ENCODE measurements around the gene PRKN.

PRKN gene

DNA sequence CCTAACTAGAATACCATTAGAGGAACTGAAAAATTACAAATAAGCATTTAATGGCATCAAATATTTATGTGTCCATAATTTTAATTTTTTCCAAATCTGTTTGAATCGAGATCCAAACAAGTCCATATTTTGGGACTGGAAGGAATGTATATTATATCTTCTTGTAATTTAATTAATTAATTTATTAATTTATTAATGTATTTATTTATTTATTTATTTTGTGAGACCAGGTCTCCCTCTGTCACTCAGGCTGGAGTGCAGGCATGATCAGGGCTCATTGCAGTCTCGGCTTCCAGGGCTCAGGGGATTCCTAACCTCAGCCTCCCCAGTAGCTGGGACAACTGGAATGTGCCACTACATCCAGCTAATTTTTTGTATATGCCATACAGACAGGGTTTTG lies 453.6 kb downstream of the PRKN start:
- DNase-seq: no peak

DNA sequence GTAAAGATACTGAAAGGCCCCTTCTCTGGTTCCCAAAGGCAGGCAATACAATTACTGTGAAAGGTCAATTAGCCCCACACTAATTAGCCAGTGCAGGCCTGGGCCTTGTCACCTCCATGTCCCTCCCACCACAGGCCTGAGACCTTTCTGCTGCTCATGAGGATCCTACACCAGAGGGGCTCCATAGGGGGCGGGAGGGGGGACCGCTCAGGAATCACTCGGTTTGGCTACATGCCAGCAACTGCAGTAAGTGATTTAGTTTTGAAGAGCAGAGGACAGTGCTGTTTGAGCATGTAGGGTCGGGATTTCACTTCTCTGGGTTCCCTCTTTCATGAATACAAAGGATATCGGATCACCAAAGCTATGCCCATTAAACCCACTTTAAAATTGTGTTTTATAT lies 455.6 kb downstream of the PRKN start:
- no peak for DNase-seq

DNA sequence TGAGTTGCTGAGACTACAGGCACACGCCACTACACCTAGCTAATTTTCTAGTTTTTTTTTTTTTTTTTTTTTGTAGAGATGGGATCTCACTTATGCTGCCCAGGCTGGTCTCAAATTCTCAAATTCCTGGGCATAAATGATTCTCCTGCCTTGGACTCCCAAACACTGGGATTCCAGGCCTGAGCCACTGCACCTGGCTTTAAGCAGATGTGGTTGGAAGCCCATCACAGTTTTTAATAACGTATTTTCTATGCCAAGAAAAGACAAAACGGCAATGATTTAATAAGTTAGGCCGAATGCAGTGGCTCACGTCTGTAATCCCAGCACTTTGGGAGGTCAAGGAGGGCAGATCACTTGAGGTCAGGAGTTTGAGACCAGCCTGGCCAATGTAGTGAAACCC lies 456.6 kb downstream of the PRKN start:
- DNase-seq: no peak

DNA sequence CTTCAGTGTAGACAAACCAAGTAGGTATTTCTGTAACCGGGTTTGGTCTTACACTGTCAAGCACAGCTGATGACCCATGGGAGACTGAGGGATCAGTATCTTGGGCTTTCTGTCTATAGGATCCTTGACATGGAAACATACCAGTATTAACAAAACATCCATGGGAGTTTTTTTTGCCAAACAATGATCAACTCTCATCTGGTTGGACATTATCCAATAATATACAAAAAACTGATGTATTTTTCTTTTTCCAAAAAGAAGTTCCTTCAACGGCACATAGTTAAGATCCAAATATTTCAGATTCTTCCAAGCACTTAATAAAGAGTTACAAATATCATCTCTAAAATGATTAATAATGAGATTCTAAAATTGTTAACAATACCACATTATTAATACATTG lies 459.9 kb downstream of the PRKN start:
- no peak for DNase-seq

DNA sequence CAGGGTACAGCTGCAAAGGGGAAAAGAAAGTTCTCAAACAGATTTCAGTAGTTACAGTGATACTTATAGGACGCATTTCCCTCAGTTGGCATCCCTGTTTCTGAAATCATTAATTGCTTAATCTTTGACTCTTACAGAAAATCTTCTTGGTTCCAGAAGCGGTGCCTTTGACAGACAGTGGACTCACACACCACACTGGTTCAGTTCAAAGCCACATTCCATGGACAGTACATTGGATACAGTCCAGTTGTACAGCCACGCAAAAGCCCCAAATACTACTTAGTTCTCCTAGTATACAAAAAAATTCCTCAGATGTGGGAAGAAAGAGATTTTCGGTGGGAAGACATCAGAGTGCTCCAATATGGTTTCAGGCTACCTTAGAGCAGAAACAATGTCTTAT lies 460.4 kb downstream of the PRKN start:
- no peak for DNase-seq

DNA sequence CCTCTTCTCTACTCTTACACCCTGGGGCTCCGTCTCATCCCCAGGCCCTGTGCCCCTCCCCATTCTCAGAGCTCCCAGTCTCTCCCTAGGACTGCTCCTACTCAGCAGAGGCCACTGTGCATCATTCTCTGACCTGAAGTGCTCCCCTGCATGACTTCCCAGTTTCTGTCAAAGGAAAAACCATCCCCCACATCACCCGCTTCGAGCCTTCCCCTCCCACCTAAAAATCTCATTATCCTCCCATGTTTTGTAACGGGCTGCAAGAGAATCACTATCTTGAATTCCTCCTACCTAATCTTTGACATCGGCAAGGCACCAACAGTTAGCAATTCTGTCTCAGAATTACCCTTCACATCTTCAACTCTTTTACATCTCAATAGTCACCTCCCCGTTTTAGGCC lies 463.0 kb downstream of the PRKN start:
- no peak for DNase-seq

DNA sequence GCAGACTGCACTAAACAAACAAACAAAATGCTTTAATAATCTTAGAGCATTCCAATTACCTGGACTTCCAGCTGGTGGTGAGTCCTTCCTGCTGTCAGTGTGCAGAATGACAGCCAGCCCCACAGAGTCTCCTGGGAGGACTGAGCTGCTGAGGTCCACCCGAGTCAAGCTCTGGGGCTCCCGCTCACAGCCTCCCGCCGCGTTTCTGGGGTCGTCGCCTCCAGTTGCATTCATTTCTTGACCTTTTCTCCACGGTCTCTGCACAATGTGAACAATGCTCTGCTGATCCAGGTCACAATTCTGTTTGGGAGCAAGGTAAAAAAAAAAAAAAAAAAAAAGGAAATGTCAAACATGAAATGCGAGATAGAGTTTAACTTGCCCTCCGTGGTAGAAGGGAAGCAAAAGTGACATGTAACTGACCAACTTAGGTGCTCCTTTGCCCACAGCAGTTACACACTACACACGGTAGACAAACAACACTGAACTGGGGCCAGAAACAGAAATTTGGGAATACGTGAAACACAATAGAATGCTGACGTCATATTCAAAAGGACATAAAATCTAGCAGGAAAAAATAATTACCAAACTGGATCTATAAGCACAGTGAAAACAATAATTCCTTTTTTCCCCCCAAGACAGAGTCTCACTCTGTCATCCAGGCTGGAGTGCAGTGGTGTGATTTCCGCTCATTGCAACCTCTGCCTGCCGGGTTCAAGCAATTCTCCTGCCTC lies 464.9 kb downstream of the PRKN start:
- no peak for DNase-seq

DNA sequence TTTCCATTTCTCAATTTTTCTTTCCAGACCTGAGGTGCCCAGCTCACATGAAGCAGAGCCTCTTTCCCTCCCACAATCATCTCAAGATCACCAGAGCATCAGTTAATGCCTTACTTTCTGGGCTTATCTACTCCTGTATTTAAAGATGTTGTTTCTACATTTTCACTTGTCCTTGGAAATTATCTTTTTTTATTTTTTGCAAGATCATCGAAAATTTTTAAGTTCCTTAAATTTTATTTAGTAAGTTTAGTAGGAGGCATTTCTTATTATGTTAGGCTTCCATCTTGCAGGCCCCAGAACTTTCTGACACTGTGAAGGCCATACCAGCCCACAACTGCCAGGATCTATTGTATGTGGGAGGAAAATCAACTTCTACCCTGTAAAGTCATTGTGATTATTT lies 466.0 kb downstream of the PRKN start:
- DNase-seq: no peak

DNA sequence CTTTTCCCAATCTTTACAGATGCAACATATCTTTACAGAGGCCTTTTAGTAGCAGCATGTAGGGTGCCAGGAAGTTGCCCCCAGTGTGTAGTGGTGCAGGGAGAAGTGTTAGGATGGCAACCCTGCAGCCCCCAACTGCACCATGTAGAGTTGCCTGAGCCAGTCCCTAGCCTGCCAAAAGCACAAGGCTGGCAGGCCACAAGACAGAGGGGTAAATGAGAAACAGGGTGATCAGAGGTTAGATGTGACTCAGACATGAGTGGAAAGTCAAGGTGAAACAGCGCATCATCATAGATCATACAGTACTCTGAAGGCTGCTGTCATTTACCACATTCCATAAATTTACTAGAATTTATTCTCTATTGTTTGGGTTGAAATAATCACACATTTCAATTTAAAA lies 467.5 kb downstream of the PRKN start:
- no peak for DNase-seq

DNA sequence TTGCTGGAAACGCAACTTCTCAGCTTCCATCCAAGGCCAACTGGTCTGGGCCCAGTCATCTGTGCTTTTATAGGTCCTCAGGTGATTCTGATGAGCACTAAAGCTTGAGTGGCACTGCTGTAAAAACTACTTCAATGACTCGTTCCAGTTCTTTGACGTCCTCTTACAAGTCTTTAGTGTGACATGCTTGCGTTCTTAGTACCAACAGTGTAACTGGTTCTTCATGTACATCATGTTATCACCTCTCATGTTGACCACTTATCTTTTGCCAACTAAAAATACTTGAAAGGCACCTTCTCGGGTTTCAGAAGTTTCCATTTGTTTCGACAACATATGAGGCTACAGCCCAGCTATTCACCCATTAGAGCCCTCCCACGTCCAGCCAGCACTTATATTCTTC lies 468.9 kb downstream of the PRKN start:
- no peak for DNase-seq

DNA sequence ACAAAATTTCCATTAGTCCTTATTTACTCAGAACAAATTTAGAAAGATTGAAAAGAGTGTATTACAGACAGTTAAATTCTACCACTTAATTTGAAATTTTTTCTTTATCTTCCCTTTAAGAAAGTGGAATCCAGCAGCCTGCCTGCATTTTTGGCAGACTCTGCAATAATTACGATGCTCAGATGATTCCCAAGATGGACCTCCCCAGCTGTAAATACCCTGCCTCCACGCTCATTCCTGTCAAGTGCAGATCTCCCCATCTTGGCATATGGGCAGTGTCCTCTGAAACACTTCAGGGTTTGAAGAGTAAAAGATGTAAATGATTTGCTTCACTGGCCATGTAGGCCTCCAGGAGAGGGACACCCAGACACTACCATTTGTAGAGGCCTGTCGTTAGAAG lies 471.2 kb downstream of the PRKN start:
- DNase-seq: no peak

DNA sequence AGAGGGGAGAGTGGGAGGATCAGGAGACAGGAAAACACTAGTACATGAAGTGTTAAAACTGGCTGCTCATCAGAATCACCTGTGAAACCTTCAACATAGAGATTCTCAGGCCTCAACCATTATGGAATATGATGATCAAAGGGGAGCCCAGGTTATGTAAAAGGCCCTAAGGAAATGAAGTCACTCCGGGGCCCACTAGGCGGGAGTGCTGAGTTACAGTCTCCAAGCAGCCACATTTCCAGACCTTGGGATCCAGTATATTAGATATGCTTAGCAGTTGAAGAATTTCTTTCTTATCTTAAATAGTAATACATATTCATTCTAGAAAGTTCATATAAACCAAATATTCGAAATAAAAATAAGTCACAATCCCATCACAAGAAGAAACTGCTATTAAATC lies 476.3 kb downstream of the PRKN start:
- DNase-seq: no peak

DNA sequence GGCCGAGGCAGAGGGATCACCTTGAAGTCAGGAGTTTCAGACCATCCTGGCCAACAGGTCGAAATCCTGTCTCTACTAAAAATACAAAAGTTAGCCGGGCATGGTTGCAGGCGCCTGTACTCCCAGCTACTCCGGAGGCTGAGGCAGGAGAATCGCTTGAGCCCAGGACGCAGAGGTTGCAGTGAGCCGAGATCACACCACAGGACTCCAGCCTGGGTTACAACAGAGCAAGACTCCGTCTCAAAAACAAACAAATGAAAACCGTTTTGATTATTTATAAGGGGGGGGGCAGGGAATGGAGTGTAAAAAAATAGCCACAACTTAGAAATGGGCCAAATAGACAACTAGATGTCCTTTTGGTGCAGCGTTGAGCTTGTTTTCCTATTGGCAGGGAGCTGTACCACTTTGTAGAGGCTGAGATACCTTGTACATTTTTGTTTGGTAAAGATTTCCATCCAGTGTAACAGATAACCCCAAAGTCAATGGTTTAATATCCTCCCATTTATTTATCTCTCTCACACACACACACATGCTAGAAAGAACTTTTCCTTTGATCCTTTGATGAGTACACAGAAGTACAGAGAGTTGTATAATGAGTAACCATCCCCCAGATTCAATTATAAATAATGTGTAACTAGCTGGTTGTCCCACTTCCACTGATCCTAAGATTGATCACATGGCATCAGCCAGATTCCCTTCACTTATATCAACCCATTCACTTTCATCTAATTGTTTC lies 477.5 kb downstream of the PRKN start:
- DNase-seq: no peak

DNA sequence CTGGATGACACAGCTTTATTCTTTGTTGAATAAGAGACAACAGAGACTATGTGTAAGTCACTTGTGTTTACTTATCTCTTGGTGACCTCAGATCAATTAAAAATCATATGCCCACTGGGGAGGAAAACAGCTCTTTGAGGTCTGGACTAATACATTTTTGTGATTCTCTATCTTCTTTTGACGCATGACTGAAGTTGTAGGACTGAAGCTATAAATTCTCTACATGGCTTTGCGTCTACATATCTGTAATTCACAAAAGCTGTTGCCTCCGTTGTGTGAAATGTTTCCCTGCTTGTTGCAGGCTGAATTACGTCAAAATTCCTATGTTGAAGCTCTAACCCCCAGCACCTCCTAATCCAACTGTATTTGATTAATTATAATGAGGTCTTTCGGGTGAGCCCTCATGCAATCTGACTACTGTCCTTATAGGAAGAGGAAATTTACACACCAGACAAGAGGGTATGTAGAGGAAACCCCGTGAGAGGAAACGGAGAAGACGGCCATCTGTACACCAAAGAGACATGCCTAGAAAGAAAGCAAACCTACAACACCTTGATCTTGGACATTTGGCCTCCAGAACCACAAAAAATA lies 481.6 kb downstream of the PRKN start:
- no peak for DNase-seq

DNA sequence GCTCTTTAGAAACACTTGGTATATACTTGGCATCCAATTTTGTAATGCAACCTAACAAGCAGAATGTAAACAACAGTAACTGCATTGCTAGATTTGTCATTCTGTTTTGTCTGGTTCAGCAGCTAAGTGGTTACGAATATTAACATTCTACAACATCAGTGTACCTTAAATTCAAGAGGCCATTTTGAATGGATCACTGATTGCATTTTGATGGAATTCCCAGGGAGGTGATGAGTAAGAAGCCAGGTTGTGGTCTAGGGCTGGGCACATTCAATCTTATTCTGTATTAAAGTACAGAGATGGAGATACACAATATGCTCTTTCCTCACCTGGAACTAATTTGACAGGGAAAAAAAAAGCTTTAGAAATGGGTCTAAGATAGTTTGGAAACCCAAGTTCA lies 483.5 kb downstream of the PRKN start:
- no peak for DNase-seq

DNA sequence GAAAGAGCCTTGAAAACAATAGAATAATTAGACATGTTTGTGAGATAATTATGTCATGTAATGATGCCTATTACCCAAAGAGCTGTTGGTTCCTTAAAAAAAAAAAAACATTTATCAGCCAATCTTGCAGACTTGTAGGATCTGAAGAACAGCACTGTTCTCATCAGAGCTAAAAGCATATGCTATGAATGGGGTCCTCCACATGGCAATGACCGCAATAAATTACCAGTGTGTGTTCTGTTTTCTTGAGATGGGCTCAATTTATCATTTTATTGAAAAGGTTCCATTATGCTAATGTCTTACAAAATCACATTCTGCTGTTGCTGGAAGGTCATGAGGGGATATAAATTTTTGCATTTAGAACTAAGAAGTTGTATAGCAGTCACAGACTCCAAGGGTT lies 484.7 kb downstream of the PRKN start:
- no peak for DNase-seq

DNA sequence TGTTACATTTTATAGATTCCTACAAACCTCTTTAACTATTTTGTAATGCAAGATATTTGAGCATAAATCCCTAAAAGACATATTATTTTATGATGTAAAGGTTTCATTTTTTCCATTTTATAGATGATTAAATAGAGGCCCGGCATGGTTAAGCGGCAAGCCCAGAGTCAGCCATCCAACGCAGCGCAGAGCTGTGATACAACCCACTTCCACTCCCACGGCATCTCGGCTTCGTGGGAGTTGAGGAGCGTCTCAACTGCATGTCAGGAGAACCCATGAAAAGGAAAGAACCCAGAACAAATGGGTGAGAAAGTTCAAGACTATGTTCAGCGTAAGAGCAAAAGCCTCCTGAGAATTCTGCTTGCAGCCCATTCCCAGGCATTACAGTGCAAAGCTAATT lies 488.2 kb downstream of the PRKN start:
- DNase-seq: no peak

DNA sequence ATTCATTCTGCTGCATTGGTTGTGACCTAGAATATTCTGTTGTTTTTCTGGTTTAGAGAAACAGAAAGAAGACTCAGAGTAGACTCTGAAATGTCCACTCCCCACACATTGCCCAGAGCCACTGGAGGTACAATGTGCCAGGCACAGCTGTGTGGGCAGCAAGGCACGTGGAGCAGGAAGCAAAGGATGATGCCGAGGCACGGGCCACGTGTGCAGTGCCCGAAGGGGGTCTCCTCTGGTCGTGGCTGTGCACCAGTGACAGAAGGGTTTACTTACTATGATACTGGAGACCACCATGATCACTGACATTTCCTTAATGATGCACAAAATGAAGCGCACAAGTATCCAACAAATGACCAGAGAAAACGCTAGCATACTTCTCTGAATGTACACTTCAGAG lies 488.9 kb downstream of the PRKN start:
- no peak for DNase-seq

DNA sequence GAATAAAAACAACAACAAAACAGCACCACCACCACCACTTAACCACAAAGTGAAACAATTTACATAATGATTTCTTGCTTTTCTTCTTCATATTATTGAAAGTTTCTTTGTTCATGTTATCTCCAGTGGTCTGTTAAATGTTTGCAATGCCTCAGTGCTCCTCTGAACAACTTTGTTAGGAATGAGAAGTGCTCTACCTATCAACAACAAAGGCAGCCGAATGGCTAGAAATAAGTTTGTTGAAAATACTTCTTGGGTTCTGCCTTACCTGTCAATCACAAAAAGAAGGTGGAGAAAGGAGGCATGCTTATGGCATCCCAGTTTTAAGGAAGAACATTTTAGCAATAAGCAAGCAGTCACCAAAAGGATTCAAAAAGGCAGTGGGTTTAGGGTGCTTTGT lies 490.2 kb downstream of the PRKN start:
- DNase-seq: no peak

DNA sequence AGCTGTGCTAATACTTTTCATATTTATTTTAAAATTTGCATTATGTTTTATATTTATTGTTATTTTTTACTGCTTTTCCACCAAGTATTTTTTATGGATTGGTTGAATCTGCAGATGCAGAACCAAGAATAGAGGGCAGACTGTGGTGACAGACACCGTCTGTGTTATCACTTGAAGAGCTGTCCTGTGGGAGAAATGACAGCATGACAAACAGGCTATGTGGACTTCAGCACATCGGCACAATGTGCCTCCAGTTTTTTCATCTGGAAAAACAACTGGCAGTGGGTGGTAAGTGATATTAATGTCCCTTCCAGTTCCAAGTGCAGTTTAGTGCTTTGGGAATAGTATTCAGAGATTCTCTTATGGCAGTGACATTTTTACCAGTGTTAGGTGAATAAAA lies 492.9 kb downstream of the PRKN start:
- DNase-seq: no peak

DNA sequence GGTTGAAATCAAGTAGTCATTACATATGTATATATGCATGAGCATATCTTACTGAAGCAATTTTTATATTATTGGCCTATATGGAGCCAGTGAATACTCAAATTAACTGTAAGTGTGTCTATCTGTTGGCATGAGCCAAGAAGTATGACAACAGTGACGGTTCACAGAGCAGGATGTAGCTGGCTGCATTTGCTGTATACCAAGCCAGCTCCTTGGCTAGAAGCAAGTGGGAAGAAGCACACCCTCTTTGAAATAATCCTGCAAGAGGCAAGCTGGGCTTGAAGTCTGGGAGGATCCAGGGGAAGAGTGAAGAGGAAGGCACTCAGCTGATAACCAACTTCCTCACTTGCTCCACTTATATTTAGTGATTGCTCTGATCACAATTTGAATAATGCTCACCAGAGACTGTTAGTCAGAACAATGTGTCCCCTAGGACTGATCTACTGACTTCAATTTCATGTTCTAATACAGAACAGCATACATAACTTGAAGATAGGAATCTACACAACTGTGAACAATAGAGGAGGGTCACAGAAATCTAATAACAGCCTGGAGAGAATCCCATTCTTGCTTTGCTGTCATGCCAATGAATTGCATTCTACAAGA lies 497.3 kb downstream of the PRKN start:
- no peak for DNase-seq

DNA sequence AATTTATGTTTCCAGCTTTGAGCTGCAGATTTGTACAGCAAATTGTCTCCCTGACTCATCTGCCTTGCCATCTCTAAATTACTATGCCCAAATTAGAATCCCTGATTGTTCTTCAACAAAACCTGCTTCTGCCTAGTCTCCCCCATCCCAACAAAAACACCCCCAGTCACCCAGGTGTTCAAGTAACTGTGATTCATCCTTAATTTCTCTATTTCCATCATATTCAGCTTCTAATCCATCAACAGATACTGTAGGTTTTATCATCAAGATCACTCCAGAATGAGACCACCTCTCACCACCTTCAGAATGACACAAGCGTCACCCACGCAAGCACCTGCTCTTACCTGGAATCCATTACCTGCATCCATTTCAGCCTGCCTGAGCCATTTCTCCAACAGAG lies 498.5 kb downstream of the PRKN start:
- no peak for DNase-seq

DNA sequence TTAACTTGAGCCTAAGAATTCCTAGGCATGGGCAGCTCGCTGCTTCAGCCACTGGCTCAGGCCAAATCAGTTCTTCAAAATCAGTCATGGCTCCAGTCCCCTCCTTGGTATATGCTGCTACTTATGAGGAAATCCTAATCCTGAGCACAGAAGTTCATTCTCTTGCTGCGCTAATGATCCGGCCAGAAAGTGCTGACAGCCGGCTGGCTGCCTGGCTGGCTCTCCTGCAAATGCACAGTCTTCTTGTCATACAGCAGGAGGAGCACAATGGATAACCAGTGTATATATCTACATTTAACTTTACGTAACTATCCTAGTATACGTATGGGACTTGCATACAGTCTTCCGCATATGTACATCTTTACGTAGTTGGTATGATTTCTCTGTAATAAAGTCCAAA lies 500.8 kb downstream of the PRKN start:
- no peak for DNase-seq

DNA sequence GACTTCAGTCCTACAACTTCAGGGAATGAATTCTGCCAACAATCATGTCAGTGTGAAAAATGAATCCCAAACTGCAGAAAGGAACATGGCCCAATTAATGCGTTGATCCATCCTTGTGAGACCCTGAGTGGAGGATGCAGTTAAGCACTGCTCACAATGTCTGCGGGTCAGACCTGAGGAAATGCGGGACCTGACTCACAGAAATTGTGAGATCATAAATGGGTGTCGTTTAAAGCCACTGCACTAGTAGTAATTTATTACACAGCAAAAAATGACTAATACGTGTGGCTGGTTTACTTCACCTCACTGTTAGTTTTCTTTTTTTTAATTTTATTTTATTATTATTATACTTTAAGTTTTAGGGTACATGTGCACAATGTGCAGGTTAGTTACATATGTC lies 505.0 kb downstream of the PRKN start:
- DNase-seq: no peak

Measured in stimulated activated CD4-positive, alpha-beta T cell treated with anti-CD3 and anti-CD28 coated beads, Interleukin-4, amount 100 ng/mL, for 4 hours (primary cell).